Osteocyte (in vitro differentiated cells): ENCODE results near the gene RNASE9. TPM values are rescaled to one million over a fixed set of nuclear protein-coding genes. Genes with fewer than 3 reads are reported as not detected.
"Not testable (repeated sequence)": the region's sequence is repeated elsewhere in the genome, so short reads cannot be mapped to it uniquely, and the experiment has no call there.

Source experiments
- DNase-seq: peaks from one replicate; pipeline ENCODE4 v3.0.0; 2021; ENCODE audit warnings: mixed read lengths; ENCODE audit not compliant: unreplicated experiment; ENCODE audit errors: extremely low spot score
- H3K27ac Mint-ChIP-seq: one replicate; pipeline ENCODE4 v1.8.0; 2021; ENCODE audit warnings: mild to moderate bottlenecking, mixed read lengths; ENCODE audit not compliant: unreplicated experiment
- H3K27me3 Mint-ChIP-seq: one replicate; pipeline ENCODE4 v1.8.0; 2021; ENCODE audit warnings: mixed read lengths; ENCODE audit not compliant: unreplicated experiment
- H3K36me3 Mint-ChIP-seq: one replicate; pipeline ENCODE4 v1.8.0; 2021; ENCODE audit warnings: mixed read lengths; ENCODE audit not compliant: unreplicated experiment
- H3K4me1 Mint-ChIP-seq: one replicate; pipeline ENCODE4 v1.8.0; 2021; ENCODE audit warnings: mixed read lengths; ENCODE audit not compliant: unreplicated experiment
- H3K4me3 Mint-ChIP-seq: one replicate; pipeline ENCODE4 v1.8.0; 2021; ENCODE audit warnings: mild to moderate bottlenecking, moderate library complexity, mixed read lengths; ENCODE audit not compliant: unreplicated experiment
- H3K9me3 Mint-ChIP-seq: one replicate; pipeline ENCODE4 v1.8.0; 2021; ENCODE audit warnings: mixed read lengths; ENCODE audit not compliant: unreplicated experiment
- total RNA-seq: library from RNA; stranded (reverse); gene quantifications from 2 replicates; pipeline ENCODE4 v1.2.1, GENCODE V29; 2021
- TF ChIP-seq, protein P1 (sequence below): fragments of 200-600 bp; sonication (generic); IDR thresholded peaks from 2 replicates; pipeline ENCODE4 v1.5.0; 2021; ENCODE audit warnings: antibody characterized with exemption, mild to moderate bottlenecking, moderate library complexity

Gene RNASE9
- total RNA-seq, 1 donor from 2014 or later: not detected

DNA sequence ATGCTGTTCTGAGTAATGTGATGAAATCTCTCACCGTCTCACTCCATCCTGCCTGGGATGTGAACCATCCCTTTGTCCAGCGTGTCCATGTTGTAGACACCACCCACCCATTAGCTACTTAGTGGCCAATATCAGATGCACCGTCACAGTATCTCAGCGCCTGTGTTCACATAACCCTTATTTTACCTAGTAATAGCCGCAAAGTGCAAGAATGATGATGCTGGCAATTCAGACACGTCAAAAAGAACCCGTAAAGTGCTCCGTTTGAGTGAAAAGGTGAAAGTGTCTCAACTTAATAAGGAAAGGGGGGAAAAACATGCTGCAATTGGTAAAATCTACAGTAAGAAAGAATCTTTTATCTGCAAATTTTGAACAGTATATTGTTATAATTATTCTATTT, 52.5 kb downstream of the RNASE9 start:
- no peaks in the 10 kb centered on the region for H3K4me1 Mint-ChIP-seq
- TF ChIP-seq, protein P1, sequence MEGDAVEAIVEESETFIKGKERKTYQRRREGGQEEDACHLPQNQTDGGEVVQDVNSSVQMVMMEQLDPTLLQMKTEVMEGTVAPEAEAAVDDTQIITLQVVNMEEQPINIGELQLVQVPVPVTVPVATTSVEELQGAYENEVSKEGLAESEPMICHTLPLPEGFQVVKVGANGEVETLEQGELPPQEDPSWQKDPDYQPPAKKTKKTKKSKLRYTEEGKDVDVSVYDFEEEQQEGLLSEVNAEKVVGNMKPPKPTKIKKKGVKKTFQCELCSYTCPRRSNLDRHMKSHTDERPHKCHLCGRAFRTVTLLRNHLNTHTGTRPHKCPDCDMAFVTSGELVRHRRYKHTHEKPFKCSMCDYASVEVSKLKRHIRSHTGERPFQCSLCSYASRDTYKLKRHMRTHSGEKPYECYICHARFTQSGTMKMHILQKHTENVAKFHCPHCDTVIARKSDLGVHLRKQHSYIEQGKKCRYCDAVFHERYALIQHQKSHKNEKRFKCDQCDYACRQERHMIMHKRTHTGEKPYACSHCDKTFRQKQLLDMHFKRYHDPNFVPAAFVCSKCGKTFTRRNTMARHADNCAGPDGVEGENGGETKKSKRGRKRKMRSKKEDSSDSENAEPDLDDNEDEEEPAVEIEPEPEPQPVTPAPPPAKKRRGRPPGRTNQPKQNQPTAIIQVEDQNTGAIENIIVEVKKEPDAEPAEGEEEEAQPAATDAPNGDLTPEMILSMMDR: no peak
- H3K27me3 Mint-ChIP-seq: peaks cover 22% of the 10 kb centered on the region
- no peaks in the 10 kb centered on the region for H3K36me3 Mint-ChIP-seq
- no peak overlapping the region for H3K27ac Mint-ChIP-seq
- no peak overlapping the region for H3K4me3 Mint-ChIP-seq
- no peaks in the 10 kb centered on the region for H3K9me3 Mint-ChIP-seq
- DNase-seq: no peak

DNA sequence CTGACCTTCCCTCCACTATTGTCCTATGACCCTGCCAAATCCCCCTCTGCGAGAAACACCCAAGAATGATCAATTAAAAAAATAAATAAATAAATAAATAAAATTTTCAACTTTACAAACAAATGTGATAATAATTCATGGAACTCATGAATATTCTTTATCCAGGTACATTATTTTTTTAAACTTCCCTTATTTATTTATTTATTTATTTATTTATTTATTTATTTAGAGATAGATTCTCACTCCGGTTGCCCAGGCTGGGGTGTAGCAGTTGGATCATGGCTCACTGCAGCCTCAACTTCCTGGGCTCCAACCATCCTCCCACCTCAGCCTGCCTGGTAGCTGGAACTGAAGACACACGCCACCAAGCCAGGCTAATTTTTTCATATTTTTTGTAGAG, 53.3 kb downstream of the RNASE9 start:
- H3K9me3 Mint-ChIP-seq, H3K4me3 Mint-ChIP-seq, H3K36me3 Mint-ChIP-seq, H3K4me1 Mint-ChIP-seq, H3K27ac Mint-ChIP-seq, DNase-seq: not testable (repeated sequence)
- peaks cover 14% of the 10 kb centered on the region for H3K27me3 Mint-ChIP-seq

DNA sequence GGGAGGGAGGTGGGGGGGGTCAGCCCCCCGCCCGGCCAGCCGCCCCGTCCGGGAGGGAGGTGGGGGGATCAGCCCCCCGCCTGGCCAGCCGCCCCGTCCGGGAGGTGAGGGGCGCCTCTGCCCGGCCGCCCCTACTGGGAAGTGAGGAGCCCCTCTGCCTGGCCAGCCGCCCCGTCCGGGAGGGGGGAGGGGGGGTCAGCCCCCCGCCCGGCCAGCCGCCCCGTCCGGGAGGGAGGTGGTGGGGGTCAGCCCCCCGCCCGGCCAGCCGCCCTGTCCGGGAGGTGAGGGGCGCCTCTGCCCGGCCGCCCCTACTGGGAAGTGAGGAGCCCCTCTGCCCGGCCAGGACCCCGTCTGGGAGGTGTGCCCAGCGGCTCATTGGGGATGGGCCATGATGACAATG, 54.1 kb downstream of the RNASE9 start:
- not testable (repeated sequence) for H3K27ac Mint-ChIP-seq, H3K9me3 Mint-ChIP-seq, H3K4me3 Mint-ChIP-seq, DNase-seq, H3K36me3 Mint-ChIP-seq, H3K4me1 Mint-ChIP-seq
- peaks cover 13% of the 10 kb centered on the region for H3K27me3 Mint-ChIP-seq

DNA sequence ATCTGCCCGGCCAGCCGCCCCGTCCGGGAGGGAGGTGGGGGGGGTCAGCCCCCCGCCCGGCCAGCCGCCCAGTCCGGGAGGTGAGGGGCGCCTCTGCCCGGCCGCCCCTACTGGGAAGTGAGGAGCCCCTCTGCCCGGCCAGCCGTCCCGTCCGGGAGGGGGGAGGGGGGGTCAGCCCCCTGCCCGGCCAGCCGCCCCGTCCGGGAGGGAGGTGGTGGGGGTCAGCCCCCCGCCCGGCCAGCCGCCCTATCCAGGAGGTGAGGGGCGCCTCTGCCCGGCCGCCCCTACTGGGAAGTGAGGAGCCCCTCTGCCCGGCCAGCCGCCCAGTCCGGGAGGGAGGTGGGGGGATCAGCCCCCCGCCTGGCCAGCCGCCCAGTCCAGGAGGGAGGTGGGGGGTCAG, 54.6 kb downstream of the RNASE9 start:
- not testable (repeated sequence) for H3K27ac Mint-ChIP-seq, H3K9me3 Mint-ChIP-seq, DNase-seq, H3K4me3 Mint-ChIP-seq, H3K4me1 Mint-ChIP-seq, H3K36me3 Mint-ChIP-seq
- peaks cover 13% of the 10 kb centered on the region for H3K27me3 Mint-ChIP-seq

Other genes with a start within 250 kb of the RNASE9 start
- gene CCNB1IP1, start 227.8 kb downstream of the RNASE9 start, total RNA-seq: 47.4 and 49.6 TPM in 2 replicates
- gene PARP2, start 217.4 kb downstream of the RNASE9 start, total RNA-seq: 22.7 and 25.3 TPM in 2 replicates
- gene TEP1, start 147.5 kb downstream of the RNASE9 start, total RNA-seq: 35.4 and 38.0 TPM in 2 replicates
- gene KLHL33, start 124.9 kb downstream of the RNASE9 start, total RNA-seq: 0.05 and 0.08 TPM in 2 replicates
- gene OSGEP, start 106.2 kb downstream of the RNASE9 start, total RNA-seq: 35.7 and 37.1 TPM in 2 replicates
- gene APEX1, start 105.8 kb downstream of the RNASE9 start, total RNA-seq: 232 and 241 TPM in 2 replicates
- 34.9 and 36.8 TPM in 2 replicates for gene PIP4P1, start 99.6 kb downstream of the RNASE9 start, total RNA-seq
- 16.0 and 17.0 TPM in 2 replicates for gene PNP, start 91.6 kb downstream of the RNASE9 start, total RNA-seq
- gene RNASE10, start 55.5 kb downstream of the RNASE9 start, total RNA-seq: 0.40 and 1.1 TPM in 2 replicates
- not detected in 2 replicates for gene RNASE11, start 27.0 kb upstream of the RNASE9 start, total RNA-seq
- gene RNASE12, start 30.3 kb upstream of the RNASE9 start, total RNA-seq: not detected in 2 replicates
- gene OR6S1, start 80.6 kb upstream of the RNASE9 start, total RNA-seq: not detected in 2 replicates
- gene RNASE4, start 123.5 kb upstream of the RNASE9 start, total RNA-seq: 17.2 and 17.8 TPM in 2 replicates
- 7.4 and 8.6 TPM in 2 replicates for gene ANG, start 127.7 kb upstream of the RNASE9 start, total RNA-seq
- gene EDDM3A, start 184.8 kb upstream of the RNASE9 start, total RNA-seq: not detected in 2 replicates
- not detected in 2 replicates for gene EDDM3B, start 207.4 kb upstream of the RNASE9 start, total RNA-seq
- gene RNASE6, start 220.2 kb upstream of the RNASE9 start, total RNA-seq: not detected in 2 replicates
- gene RNASE1, start 241.8 kb upstream of the RNASE9 start, total RNA-seq: not detected in 2 replicates